Neutrophil (primary cell): ENCODE data around the gene ANTXR1.
A peak's percentile ranks its signal among the peaks of the same experiment; 100 is the strongest.

Source experiments
- H3K27ac ChIP-seq: fragments of 200-600 bp; sonication (generic); 2 replicates; pipeline ENCODE4 v1.5.1; 2016; ENCODE audit warnings: mild to moderate bottlenecking, moderate library complexity
- H3K27me3 ChIP-seq: fragments of 200-600 bp; sonication (generic); 2 replicates; pipeline ENCODE4 v1.6.0; 2016; ENCODE audit warnings: mild to moderate bottlenecking
- H3K36me3 ChIP-seq: fragments of 200-600 bp; sonication (generic); 2 replicates; pipeline ENCODE4 v1.5.1; 2017
- H3K4me1 ChIP-seq, 2 experiments: fragments of 200-600 bp in 1 of 2; sonication (generic) in 1 of 2; 1 replicate in 1 of 2; 2 replicates in 1 of 2; pipeline versions ENCODE4 v1.5.1 to v1.6.1; 2013 to 2016; ENCODE audit warnings: low read depth in 1 of 2, low read length in 1 of 2, mild to moderate bottlenecking in 1 of 2, moderate library complexity in 1 of 2; ENCODE audit not compliant: control insufficient read depth in 1 of 2, insufficient read depth in 1 of 2
- H3K4me3 ChIP-seq, 2 experiments: fragments of 200-600 bp in 1 of 2; sonication (generic) in 1 of 2; 1 replicate in 1 of 2; 2 replicates in 1 of 2; pipeline ENCODE4 v1.5.1; 2013 to 2016; ENCODE audit warnings: low read depth in 1 of 2, low read length in 1 of 2, mild to moderate bottlenecking in 1 of 2, moderate library complexity in 1 of 2
- H3K9me3 ChIP-seq: fragments of 200-600 bp; sonication (generic); 2 replicates; pipeline ENCODE4 v1.5.1; 2016
- CTCF ChIP-seq: fragments of 200-600 bp; sonication (generic); IDR thresholded peaks from 2 replicates; pipeline ENCODE4 v1.5.1; 2016; ENCODE audit warnings: antibody characterized with exemption

The ANTXR1 gene

GRCh38 chr2:69165091-69165880 is 152.3 kb downstream of the ANTXR1 start:
- peak overlapping the region; percentile 82 for H3K27ac ChIP-seq
- no peaks in the 10 kb centered on the region for H3K36me3 ChIP-seq
- peak overlapping the region; percentile 8 to 55 for H3K4me3 ChIP-seq
- H3K4me1 ChIP-seq: peaks cover 55 to 66% of the 10 kb centered on the region in 2 experiments
- TF ChIP-seq CTCF: no peak
- H3K27me3 ChIP-seq: no peaks in the 10 kb centered on the region
- no peaks in the 10 kb centered on the region for H3K9me3 ChIP-seq

GRCh38 chr2:69166465-69166811 is 153.5 kb downstream of the ANTXR1 start:
- Histone ChIP-seq H3K27me3 (no peaks in the 10 kb centered on the region), H3K4me1 (peaks cover 47 to 54% of the 10 kb centered on the region in 2 experiments), H3K36me3 (no peaks in the 10 kb centered on the region), H3K9me3 (no peaks in the 10 kb centered on the region), H3K27ac (no peak overlapping the region), H3K4me3 (no peak overlapping the region)
- TF ChIP-seq CTCF: no peak

- TF ChIP-seq CTCF: no peak
- no peaks in the 10 kb centered on the region for H3K27me3 ChIP-seq
- H3K27ac ChIP-seq: no peak overlapping the region
- H3K9me3 ChIP-seq: no peaks in the 10 kb centered on the region
- H3K36me3 ChIP-seq: no peaks in the 10 kb centered on the region
- peaks cover 42 to 49% of the 10 kb centered on the region in 2 experiments for H3K4me1 ChIP-seq
- no peak overlapping the region for H3K4me3 ChIP-seq
Observed at GRCh38 chr2:69166812-69167468, 154.0 kb downstream of the ANTXR1 start.

- H3K4me3 ChIP-seq: no peak overlapping the region
- H3K36me3 ChIP-seq: no peaks in the 10 kb centered on the region
- no peak overlapping the region for H3K27ac ChIP-seq
- peaks cover 36 to 44% of the 10 kb centered on the region in 2 experiments for H3K4me1 ChIP-seq
- H3K27me3 ChIP-seq: no peaks in the 10 kb centered on the region
- no peaks in the 10 kb centered on the region for H3K9me3 ChIP-seq
- no peak for TF ChIP-seq CTCF
Observed at GRCh38 chr2:69167469-69167822, 154.5 kb downstream of the ANTXR1 start.

GRCh38 chr2:69168144-69168813 is 155.3 kb downstream of the ANTXR1 start:
- Histone ChIP-seq H3K4me3 (no peak overlapping the region), H3K27ac (no peak overlapping the region), H3K27me3 (no peaks in the 10 kb centered on the region), H3K36me3 (no peaks in the 10 kb centered on the region), H3K4me1 (peaks cover 28 to 36% of the 10 kb centered on the region in 2 experiments), H3K9me3 (no peaks in the 10 kb centered on the region)
- TF ChIP-seq CTCF: no peak
